Transverse colon (tissue), 4 donors: Measurements from ENCODE around the gene GRM1. TPM values are rescaled to one million over a fixed set of nuclear protein-coding genes. Genes with fewer than 3 reads are reported as not detected.

ENCODE experiments used
- DNase-seq: peaks from one replicate; pipeline ENCODE4 v3.0.0-alpha.2; 2019
- H3K27ac ChIP-seq, 4 donors: fragments of 200-600 bp; sonication (generic); 2 replicates each; pipeline ENCODE4 v1.5.1; 2016 to 2018; ENCODE audit warnings: inconsistent platforms in 4 of 4
- H3K27me3 ChIP-seq: fragments of 200-600 bp; sonication (generic); 2 replicates; pipeline ENCODE4 v1.5.1; 2017; ENCODE audit warnings: inconsistent platforms
- H3K36me3 ChIP-seq, 4 donors: fragments of 200-600 bp; sonication (generic); 2 replicates each; pipeline ENCODE4 v1.5.1; 2017 to 2019; ENCODE audit warnings: inconsistent platforms in 4 of 4
- H3K4me1 ChIP-seq, 4 donors: fragments of 200-600 bp; sonication (generic); 2 replicates each; pipeline ENCODE4 v1.5.1; 2017 to 2020; ENCODE audit warnings: inconsistent platforms in 4 of 4
- H3K4me3 ChIP-seq, 4 donors: fragments of 200-600 bp; sonication (generic); 1 replicate in 1 of 4; 2 replicates in 3 of 4; pipeline versions ENCODE4 v1.5.1 to v1.6.1; 2017 to 2019; ENCODE audit warnings: inconsistent platforms in 4 of 4
- H3K9me3 ChIP-seq, 2 donors: fragments of 200-600 bp; sonication (generic); 2 replicates each; pipeline ENCODE4 v1.5.1; 2017 to 2019; ENCODE audit warnings: inconsistent platforms in 2 of 2
- CTCF ChIP-seq, 5 experiments: fragments of 200-600 bp in 3 of 5; fragments of 450-650 bp in 2 of 5; sonication (generic) in 3 of 5; IDR thresholded peaks; 1 replicate in 2 of 5; 2 replicates in 3 of 5; pipeline ENCODE4 v1.5.1; 2016 to 2017; ENCODE audit warnings: antibody characterized with exemption in 5 of 5, inconsistent platforms in 3 of 5, mild to moderate bottlenecking in 2 of 5, moderate library complexity in 1 of 5
- EP300 ChIP-seq: sonication (generic); formaldehyde crosslinking; IDR thresholded peaks from one replicate; pipeline ENCODE4 v1.6.1; 2017; ENCODE audit warnings: antibody characterized with exemption, low read depth
- POLR2A ChIP-seq: fragments of 450-650 bp; IDR thresholded peaks from one replicate; pipeline ENCODE4 v1.6.1; 2016; ENCODE audit warnings: antibody characterized with exemption, mild to moderate bottlenecking, moderate library complexity
- POLR2AphosphoS5 ChIP-seq, 3 donors: sonication (generic); formaldehyde crosslinking; IDR thresholded peaks; one replicate each; pipeline ENCODE4 v1.6.1; 2016; ENCODE audit warnings: antibody characterized with exemption in 3 of 3
- WGBS, 2 donors: methylation state at CpG; one replicate each; pipeline ENCODE4 v1.1.5; 2018; ENCODE audit warnings: low coverage in 1 of 2; 5-methylcytosine and 5-hydroxymethylcytosine counted together
- in situ Hi-C, 4 donors: fragments of 200-750 bp; cut with MboI; loops; one replicate each; pipeline versions ENCODE4 v1.15.0 to v1.15.1; 2017; ENCODE audit warnings: low sequenced_read_pairs in 3 of 4, low pct_ligation_motif_present in 1 of 4, low pct_unique_long_range_greater_than_20kb in 1 of 4
- intact Hi-C: fragments of 100-400 bp; cut with DNase I; formaldehyde crosslinking; loops from one replicate; pipeline ENCODE4 v1.15.1; 2023; ENCODE audit warnings: low total_unique reads
- total RNA-seq, 4 donors: library from RNA; depleted of rRNA; stranded (reverse); fragments of >200 nt; gene quantifications; one replicate each; pipeline ENCODE4 v1.1.0, GENCODE V29; 2016

Gene GRM1
- total RNA-seq, 4 donors from 2014 or later, result 0.16 TPM; not detected in 3

- no peak for DNase-seq
- no peaks in the 10 kb centered on the region for H3K27me3 ChIP-seq
- intact Hi-C loops (no loop called here), in situ Hi-C loops (no loop called here)
- H3K4me1 ChIP-seq, result no peaks in the 10 kb centered on the region
- H3K4me3 ChIP-seq, result no peak overlapping the region
- H3K36me3 ChIP-seq, result no peaks in the 10 kb centered on the region
- H3K9me3 ChIP-seq, result no peaks in the 10 kb centered on the region
- no peak overlapping the region for H3K27ac ChIP-seq
- WGBS, 2 donors, result 86 to 100% methylated on average over 1 of the region's 1 CpG
- TF ChIP-seq POLR2AphosphoS5 (IDR thresholded peaks at IDR 0.05), result no peak
- TF ChIP-seq EP300, result no peak
- TF ChIP-seq CTCF (IDR thresholded peaks at IDR 0.05), result no peak
- no peak for TF ChIP-seq POLR2A
Measured at GRCh38 chr6:146184701-146185100, 155.8 kb downstream of the GRM1 start.

DNA sequence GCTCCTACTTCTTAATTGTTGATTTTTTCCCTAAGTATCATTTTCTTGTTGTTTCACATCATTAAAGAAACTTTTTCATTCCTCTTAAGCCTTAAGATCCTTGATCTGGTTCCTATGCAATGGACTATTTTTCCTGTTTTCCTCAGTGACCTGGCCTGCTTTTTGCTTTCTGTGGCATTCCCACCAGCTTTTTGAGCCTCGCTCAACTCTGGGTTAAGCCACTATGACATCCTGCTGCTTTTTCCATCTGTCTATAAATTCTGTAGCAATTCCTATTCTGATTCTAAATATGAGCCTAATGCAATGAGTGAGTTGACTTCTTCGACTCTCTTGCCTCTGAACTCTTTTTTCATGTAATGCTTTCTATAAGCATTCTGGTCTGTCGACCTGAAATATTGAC lies 160.3 kb downstream of the GRM1 start:
- Histone ChIP-seq H3K4me1 (no peaks in the 10 kb centered on the region), H3K4me3 (no peak overlapping the region), H3K27me3 (no peaks in the 10 kb centered on the region), H3K27ac (no peak overlapping the region), H3K9me3 (no peaks in the 10 kb centered on the region), H3K36me3 (no peaks in the 10 kb centered on the region)
- intact Hi-C loops (no loop called here), in situ Hi-C loops (no loop called here)
- DNase-seq, result no peak
- no peak for TF ChIP-seq POLR2A
- TF ChIP-seq POLR2AphosphoS5 (IDR thresholded peaks at IDR 0.05), result no peak
- TF ChIP-seq CTCF (IDR thresholded peaks at IDR 0.05), result no peak
- TF ChIP-seq EP300, result no peak
- WGBS, 2 donors, result 78 to 93% methylated on average over 2 to 3 of the region's 3 CpGs

GRCh38 chr6:146190581-146190980 lies 161.7 kb downstream of the GRM1 start:
- intact Hi-C loops, result no loop called here
- in situ Hi-C loops, result no loop called here
- DNase-seq, result no peak

GRCh38 chr6:146191166-146191565 lies 162.3 kb downstream of the GRM1 start:
- no peaks in the 10 kb centered on the region for H3K27me3 ChIP-seq
- intact Hi-C loops, result no loop called here

More at GRCh38 chr6:146190581-146190980, 161.7 kb downstream of the GRM1 start:
- Histone ChIP-seq H3K4me3 (no peak overlapping the region), H3K36me3 (no peaks in the 10 kb centered on the region), H3K27me3 (no peaks in the 10 kb centered on the region), H3K9me3 (no peaks in the 10 kb centered on the region), H3K27ac (no peak overlapping the region), H3K4me1 (no peaks in the 10 kb centered on the region)
- TF ChIP-seq EP300 (no peak), POLR2A (no peak), POLR2AphosphoS5 (IDR thresholded peaks at IDR 0.05) (no peak), CTCF (IDR thresholded peaks at IDR 0.05) (no peak)
- WGBS, 2 donors, result 66 to 77% methylated on average over 2 of the region's 2 CpGs

More at GRCh38 chr6:146191166-146191565, 162.3 kb downstream of the GRM1 start:
- Histone ChIP-seq H3K27ac (no peak overlapping the region), H3K4me1 (no peaks in the 10 kb centered on the region), H3K4me3 (no peak overlapping the region), H3K36me3 (no peaks in the 10 kb centered on the region), H3K9me3 (no peaks in the 10 kb centered on the region)
- WGBS, 2 donors, result 72 to 81% methylated on average over 3 of the region's 3 CpGs
- TF ChIP-seq EP300 (no peak), CTCF (IDR thresholded peaks at IDR 0.05) (no peak), POLR2A (no peak), POLR2AphosphoS5 (IDR thresholded peaks at IDR 0.05) (no peak)
- no peak for DNase-seq
- in situ Hi-C loops, result no loop called here
